GM13976 (cell line): ENCODE data around the gene ATG4A.

Source experiments
- DNase-seq: peaks from one replicate; pipeline ENCODE4 v3.0.0; 2012; ENCODE audit warnings: low spot score
- CTCF ChIP-seq: IDR thresholded peaks from 2 replicates; pipeline ENCODE4 v1.5.1; 2012; ENCODE audit warnings: borderline replicate concordance, mild to moderate bottlenecking; ENCODE audit not compliant: insufficient read depth; ENCODE audit errors: extremely low read depth, missing control alignments, control extremely low read depth
- in situ Hi-C: fragments of 300-500 bp; cut with MboI; formaldehyde crosslinking; loops from one replicate; pipeline ENCODE4 v1.12.0; 2022; ENCODE audit warnings: low sequenced_read_pairs, mixed read lengths, inconsistent platforms; ENCODE audit not compliant: unreplicated experiment

ATG4A gene

GRCh38 chrX:108171671-108172070, 80.1 kb downstream of the ATG4A start:
- DNase-seq, result no peak
- no peak for TF ChIP-seq CTCF
- in situ Hi-C loops, result no loop called here

- no peak for DNase-seq
- no peak for TF ChIP-seq CTCF
- in situ Hi-C loops, result no loop called here
Observed at GRCh38 chrX:108173874-108174273, 82.3 kb downstream of the ATG4A start.

- in situ Hi-C loops, result no loop called here
- no peak for TF ChIP-seq CTCF
- no peak for DNase-seq
Observed at GRCh38 chrX:108177351-108178142, 86.0 kb downstream of the ATG4A start.

- DNase-seq, result no peak
- no peak for TF ChIP-seq CTCF
- in situ Hi-C loops, result no loop called here
Observed at GRCh38 chrX:108178143-108178498, 86.5 kb downstream of the ATG4A start.

- no peak for TF ChIP-seq CTCF
- DNase-seq, result no peak
- in situ Hi-C loops, result no loop called here
Observed at GRCh38 chrX:108186811-108187210, 95.2 kb downstream of the ATG4A start.

GRCh38 chrX:108198420-108198819, 106.8 kb downstream of the ATG4A start:
- in situ Hi-C loops, result no loop called here
- TF ChIP-seq CTCF, result no peak
- DNase-seq, result no peak
